Right hindlimb (tissue), 1 donor: ENCODE results near the gene PHACTR1.

ENCODE experiments used
- DNase-seq: peaks from one replicate; pipeline ENCODE4 v3.0.0-alpha.2; 2018

The PHACTR1 gene

DNA sequence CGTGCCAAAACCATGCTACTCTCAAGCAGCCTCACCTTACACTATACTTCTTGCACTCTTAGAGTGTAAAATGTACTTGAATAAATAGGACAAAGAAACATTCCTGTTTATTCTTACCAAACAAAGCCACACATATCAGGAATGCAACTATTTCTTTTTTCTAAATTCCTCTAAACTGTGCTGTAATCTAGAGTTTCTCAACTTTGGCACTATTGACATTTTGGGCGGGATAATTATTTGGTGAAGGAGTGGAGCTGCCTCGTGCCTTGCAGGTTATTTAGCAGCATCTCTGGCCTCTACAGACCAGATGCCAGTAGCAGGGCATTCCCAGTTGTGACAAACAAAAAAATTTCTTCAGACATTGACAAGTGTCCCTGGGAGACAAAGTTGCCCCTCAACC, 86.9 kb downstream of the PHACTR1 start:
- DNase-seq, result no peak

- DNase-seq, result no peak
Observed at GRCh38 chr6:12804952-12805645, 88.5 kb downstream of the PHACTR1 start.

DNA sequence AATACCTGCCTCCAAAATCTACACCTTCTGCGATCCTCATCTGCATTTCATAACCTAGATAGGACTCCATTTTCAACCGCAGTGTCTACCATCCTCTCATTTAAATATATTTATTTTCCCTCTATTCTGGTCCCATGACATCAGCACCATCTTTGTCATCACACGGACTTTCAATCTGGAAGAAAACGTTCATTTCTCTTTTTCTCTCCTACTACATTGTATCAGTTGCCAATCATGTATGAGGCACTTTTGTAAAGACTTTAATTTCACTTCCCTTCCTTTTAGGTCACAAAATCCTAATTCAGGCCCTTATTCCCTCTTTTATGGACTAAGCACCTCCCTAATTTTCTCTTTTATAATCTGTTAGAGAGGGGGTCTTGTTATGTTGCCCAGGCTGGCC, 89.6 kb downstream of the PHACTR1 start:
- no peak for DNase-seq

DNA sequence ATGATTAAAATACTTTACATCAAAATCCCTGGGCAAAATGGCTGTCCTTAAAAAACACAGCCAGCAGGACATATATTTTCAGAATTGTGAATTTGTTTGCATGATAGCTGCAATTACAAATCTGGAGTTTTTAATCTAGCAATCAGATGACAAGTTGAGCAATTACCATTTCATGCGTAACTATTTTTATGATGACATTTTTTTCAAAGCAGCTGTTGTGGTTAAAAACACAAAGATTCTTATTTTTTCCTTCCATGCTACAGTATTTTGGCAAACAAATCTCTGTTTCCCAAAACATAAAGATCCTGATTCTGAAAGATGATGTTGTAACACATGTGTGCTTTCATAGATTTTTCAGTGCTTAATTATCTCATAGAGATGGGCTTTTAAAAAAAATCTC, 90.2 kb downstream of the PHACTR1 start:
- DNase-seq, result no peak

- no peak for DNase-seq
Observed at GRCh38 chr6:12811519-12811918, 95.0 kb downstream of the PHACTR1 start.

- peak; percentile 28 for DNase-seq
Observed at GRCh38 chr6:12813321-12813720, 96.8 kb downstream of the PHACTR1 start.

DNA sequence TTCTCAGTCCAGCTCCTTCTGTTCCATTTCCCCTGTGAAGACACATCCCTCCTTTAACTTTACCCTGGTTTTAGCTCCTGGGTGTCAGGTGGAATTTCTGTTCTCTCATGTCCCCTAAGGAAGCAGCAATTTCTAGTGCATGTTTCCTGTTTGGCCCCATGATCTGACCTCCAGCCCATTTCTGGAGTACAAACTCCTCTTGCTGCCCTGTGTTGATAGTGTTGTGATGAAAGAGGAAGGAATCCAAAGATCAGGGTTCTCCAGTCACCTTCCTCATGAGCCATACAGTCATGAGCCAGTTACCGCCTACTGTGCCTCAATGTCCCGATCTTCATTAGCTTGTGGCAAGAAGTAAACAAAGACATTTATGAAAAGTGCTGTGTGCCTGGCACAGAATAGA, 97.4 kb downstream of the PHACTR1 start:
- no peak for DNase-seq

GRCh38 chr6:12815089-12815488, 98.5 kb downstream of the PHACTR1 start:
- DNase-seq, result no peak

DNA sequence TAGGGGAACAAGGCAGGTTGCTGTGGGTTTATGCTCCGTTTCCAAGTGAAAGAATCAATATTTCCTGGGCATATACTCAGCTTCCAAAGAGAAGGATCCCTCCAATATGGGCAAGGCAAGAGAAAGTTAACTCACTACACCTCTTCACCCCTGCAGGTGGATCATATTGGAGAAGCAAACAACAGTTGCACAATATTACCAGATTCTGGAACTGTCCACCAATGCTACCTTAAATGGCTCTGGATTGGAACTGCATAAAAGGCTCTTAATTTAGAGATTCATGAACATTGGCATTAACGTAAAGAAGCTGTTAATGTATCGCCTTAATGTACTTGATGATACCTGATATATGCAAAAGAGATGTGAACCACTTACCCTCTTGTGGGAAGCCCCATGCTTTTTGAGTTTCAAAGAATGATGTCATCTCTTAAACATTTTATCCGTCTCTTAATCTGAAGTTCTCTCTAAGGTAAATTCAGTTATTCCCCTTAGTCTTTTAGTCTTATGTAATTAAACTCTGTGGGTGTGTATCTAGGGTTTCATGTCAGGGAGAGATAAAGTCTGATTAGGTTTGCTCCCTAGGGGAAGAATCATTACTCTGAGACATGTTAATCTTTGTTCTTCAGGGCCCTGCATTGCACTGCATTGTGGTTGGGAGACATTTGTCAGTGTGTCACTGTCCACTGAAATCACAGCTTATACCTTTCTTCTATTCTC, 99.5 kb downstream of the PHACTR1 start:
- no peak for DNase-seq

- DNase-seq, result no peak
Observed at GRCh38 chr6:12818324-12818723, 101.8 kb downstream of the PHACTR1 start.

- DNase-seq, result no peak
Observed at GRCh38 chr6:12823847-12824246, 107.3 kb downstream of the PHACTR1 start.

GRCh38 chr6:12826584-12826983, 110.0 kb downstream of the PHACTR1 start:
- no peak for DNase-seq

- DNase-seq, result no peak
Observed at GRCh38 chr6:12827921-12828320, 111.4 kb downstream of the PHACTR1 start.

DNA sequence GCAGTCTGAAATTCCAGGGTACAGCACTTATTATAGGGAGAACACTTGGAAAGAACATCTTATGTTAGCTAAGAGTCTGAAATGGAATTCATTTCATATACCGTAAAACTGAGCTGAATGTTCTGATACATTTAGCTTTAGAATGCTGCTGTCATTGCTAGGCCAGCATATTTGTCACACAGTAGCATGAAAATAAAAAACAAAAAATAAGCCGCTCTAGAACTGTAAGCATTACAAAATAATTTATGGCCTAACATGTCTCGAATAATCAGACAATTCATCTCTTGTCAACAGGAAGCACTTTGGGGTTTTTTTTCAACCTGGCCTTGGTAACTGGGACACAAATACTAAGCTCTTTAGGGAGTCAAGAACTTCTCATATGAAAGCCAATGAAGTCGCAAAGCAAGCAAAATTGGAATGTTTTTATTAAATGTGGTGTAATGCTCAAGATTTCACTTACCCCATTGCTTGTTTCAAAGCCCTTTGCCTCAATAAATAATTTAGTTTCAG, 115.7 kb downstream of the PHACTR1 start:
- no peak for DNase-seq

GRCh38 chr6:12836009-12836408, 119.4 kb downstream of the PHACTR1 start:
- no peak for DNase-seq

GRCh38 chr6:12841619-12842018, 125.1 kb downstream of the PHACTR1 start:
- no peak for DNase-seq

DNA sequence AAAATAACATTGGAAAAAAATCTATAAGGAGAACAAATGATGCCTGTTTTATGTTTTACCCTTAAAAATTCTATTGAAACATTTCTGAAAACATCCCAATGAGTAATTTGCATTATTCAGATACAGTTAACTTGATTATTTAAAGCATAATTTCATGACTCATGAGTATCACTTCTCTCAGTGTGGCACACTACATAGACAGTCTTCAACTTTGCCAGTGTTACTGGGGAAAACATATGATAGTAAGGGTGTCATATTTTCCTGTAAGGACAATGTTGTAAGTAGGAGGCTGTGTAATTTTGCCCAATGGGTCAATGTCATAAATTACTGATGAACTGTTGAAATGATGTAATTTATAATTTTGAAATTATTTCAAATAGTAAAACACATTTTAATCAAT, 125.5 kb downstream of the PHACTR1 start:
- no peak for DNase-seq

DNA sequence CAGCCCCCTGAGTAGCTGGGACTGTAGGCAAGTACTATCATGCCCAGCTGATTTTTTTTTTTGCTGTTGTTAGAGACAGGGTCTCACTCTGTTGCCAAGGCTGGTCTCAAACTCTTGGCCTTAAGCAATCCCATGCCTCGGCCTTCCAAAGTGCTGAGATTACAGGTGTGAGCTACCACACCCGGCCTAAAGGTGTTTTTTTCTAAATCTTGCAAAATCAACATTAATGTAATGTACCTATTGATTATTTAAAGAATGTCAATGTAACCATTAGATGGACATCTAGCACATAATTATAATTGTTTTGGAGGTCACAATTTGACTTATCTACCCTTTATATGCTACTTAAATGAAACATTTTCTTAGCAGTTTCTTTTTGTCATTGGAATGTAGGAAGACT, 126.1 kb downstream of the PHACTR1 start:
- no peak for DNase-seq

GRCh38 chr6:12844284-12845223, 128.0 kb downstream of the PHACTR1 start:
- DNase-seq, result no peak

- no peak for DNase-seq
Observed at GRCh38 chr6:12845224-12846004, 128.8 kb downstream of the PHACTR1 start.

DNA sequence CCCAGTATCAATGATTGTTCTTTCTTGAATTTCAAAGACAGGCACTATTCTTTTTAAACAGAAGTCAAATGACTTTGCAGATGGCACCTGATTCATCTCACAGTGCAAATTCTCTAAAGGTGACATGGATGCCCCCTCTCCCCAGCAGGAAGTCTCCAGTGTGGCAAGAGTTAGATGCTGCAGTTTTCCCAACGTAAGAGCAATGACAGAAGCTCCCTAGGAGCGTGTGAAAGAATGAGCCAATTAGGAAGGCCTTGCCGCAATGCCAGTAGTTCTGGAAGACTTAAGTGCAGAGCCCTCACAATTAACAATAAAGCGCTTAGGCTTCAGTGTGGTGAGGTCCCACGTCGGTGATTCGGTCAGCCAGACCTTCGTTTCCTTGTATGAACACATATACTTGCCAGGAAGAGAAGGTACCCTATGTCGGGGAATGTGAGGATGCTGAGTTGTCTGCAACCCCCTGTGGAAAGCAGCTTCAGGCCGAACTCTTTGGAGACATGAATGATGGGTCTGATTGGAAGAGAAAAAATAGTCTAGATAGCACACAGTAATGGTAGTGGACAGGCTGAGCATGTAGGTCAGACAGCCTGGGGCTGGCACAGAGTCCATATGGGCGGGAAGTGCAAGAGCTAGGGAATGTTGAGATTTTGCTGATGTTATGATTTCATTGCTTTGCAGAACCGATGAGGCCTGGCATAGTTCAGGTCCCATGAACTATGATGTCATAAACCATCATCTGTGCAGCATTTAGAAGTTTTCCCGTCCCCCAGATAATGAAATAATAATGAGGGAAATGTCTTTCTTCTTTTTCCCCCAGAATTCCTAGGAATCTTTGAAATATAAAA, 132.6 kb downstream of the PHACTR1 start:
- no peak for DNase-seq

DNA sequence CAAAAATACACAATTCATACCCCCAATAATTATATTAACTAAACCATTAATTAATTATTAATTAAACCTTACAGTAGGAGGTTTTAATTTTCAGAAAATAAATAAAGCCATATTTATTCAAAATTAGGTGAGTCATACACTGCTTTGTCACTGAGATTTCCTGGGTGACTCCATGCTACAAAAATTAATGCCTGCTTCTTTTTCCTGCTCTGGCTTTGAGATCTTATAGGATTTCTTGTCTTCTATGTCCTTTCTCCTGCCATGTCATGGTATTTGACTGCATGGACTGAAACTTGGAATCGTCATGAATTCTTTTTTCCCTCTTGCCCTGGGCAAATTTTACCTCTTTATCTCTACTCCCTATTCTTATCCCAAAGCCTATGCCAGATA, 133.2 kb downstream of the PHACTR1 start:
- no peak for DNase-seq
